ENCODE measurements around the gene UROD.
"Not testable (repeated sequence)": the region's sequence is repeated elsewhere in the genome, so short reads cannot be mapped to it uniquely, and the experiment has no call there.

Gene UROD

GRCh38 chr1:45043094-45043493, 31.0 kb downstream of the UROD start:
- DNase-seq: no peak

- DNase-seq: no peak
Measured at GRCh38 chr1:45044916-45045315, 32.9 kb downstream of the UROD start.

GRCh38 chr1:45047032-45047431, 35.0 kb downstream of the UROD start:
- DNase-seq: no peak

GRCh38 chr1:45051005-45051772, 39.1 kb downstream of the UROD start:
- no peak for DNase-seq

- DNase-seq: no peak
Measured at GRCh38 chr1:45057542-45057941, 45.5 kb downstream of the UROD start.

- DNase-seq: no peak
Measured at GRCh38 chr1:45059829-45060228, 47.8 kb downstream of the UROD start.

GRCh38 chr1:45062463-45062862, 50.4 kb downstream of the UROD start:
- DNase-seq: not testable (repeated sequence)

GRCh38 chr1:45065083-45065482, 53.0 kb downstream of the UROD start:
- no peak for DNase-seq

All from NCI-H510A treated with DMSO at 0.1 percent for 48 hours (cell line).